ENCODE measurements around the gene DUS3L. TPM values are rescaled to one million over a fixed set of nuclear protein-coding genes. Genes with fewer than 3 reads are reported as not detected.
A peak's percentile ranks its signal among the peaks of the same experiment; 100 is the strongest.

DUS3L gene
- total RNA-seq, 1 donor from 2014 or later = 22.9 TPM

- DNase-seq (ENCODE audit: low read depth in 2 of 2) = no peak
These were observed 31.4 kb upstream of the DUS3L start for GRCh38 chr19:5822181-5822844.

- DNase-seq (ENCODE audit: low read depth in 2 of 2) = no peak
These were observed 30.7 kb upstream of the DUS3L start for GRCh38 chr19:5821521-5822180.

GRCh38 chr19:5820785-5821184 lies 29.8 kb upstream of the DUS3L start:
- no peak for DNase-seq (ENCODE audit: low read depth in 2 of 2)

- no peak for DNase-seq (ENCODE audit: low read depth in 2 of 2)
These were observed 27.6 kb upstream of the DUS3L start for GRCh38 chr19:5818594-5818993.

GRCh38 chr19:5817218-5817617 lies 26.3 kb upstream of the DUS3L start:
- DNase-seq (ENCODE audit: low read depth in 2 of 2) = no peak

- DNase-seq (ENCODE audit: low read depth in 2 of 2) = no peak
These were observed 23.9 kb upstream of the DUS3L start for GRCh38 chr19:5814852-5815246.

- no peak for DNase-seq (ENCODE audit: low read depth in 2 of 2)
These were observed 23.3 kb upstream of the DUS3L start for GRCh38 chr19:5814123-5814851.

- no peak for DNase-seq (ENCODE audit: low read depth in 2 of 2)
These were observed 20.2 kb upstream of the DUS3L start for GRCh38 chr19:5811117-5811516.

GRCh38 chr19:5809469-5809868 lies 18.5 kb upstream of the DUS3L start:
- no peak for DNase-seq (ENCODE audit: low read depth in 2 of 2)

GRCh38 chr19:5809053-5809452 lies 18.1 kb upstream of the DUS3L start:
- no peak for DNase-seq (ENCODE audit: low read depth in 2 of 2)

- no peak for DNase-seq (ENCODE audit: low read depth in 2 of 2)
These were observed 17.3 kb upstream of the DUS3L start for GRCh38 chr19:5808120-5808816.

GRCh38 chr19:5806905-5807304 lies 15.9 kb upstream of the DUS3L start:
- no peak for DNase-seq (ENCODE audit: low read depth in 2 of 2)

GRCh38 chr19:5806133-5806489 lies 15.1 kb upstream of the DUS3L start:
- no peak for DNase-seq (ENCODE audit: low read depth in 2 of 2)

GRCh38 chr19:5805462-5806132 lies 14.6 kb upstream of the DUS3L start:
- DNase-seq (ENCODE audit: low read depth in 2 of 2) = peak in 1 of 2 donors; percentile 55

GRCh38 chr19:5804516-5805461 lies 13.8 kb upstream of the DUS3L start, which contains the start of gene NRTN:
Gene NRTN (plus strand): TSS chr19:5805067. CDS start chr19:5824166, 19,099 bp downstream.
- no peak for DNase-seq (ENCODE audit: low read depth in 2 of 2)

- DNase-seq (ENCODE audit: low read depth in 2 of 2) = peak; percentile 67 to 88
These were observed 13.0 kb upstream of the DUS3L start for GRCh38 chr19:5803752-5804515.

GRCh38 chr19:5803441-5803751 lies 12.4 kb upstream of the DUS3L start:
- no peak for DNase-seq (ENCODE audit: low read depth in 2 of 2)

- DNase-seq (ENCODE audit: low read depth in 2 of 2) = no peak
These were observed 11.0 kb upstream of the DUS3L start for GRCh38 chr19:5801796-5802619.
